Caki2 (cell line): ENCODE measurements around the gene ARHGAP22. TPM values are rescaled to one million over a fixed set of nuclear protein-coding genes. Genes with fewer than 3 reads are reported as not detected.

Experiments used
- DNase-seq: peaks from one replicate; pipeline ENCODE4 v3.0.0-alpha.2; 2015; ENCODE audit warnings: low read depth
- in situ Hi-C: cut with HindIII; loops from 2 replicates; pipeline ENCODE4 v1.10.0; 2016; ENCODE audit warnings: low sequenced_read_pairs, low pct_unique_long_range_greater_than_20kb, mixed read lengths
- total RNA-seq: library from RNA; depleted of rRNA; stranded (reverse); fragments of >200 nt; shearing (Covaris generic); gene quantifications from 2 replicates; pipeline ENCODE4 v1.2.3, GENCODE V29; 2014; ENCODE audit warnings: low replicate concordance

Gene ARHGAP22
- total RNA-seq, 1 experiment from 2014 or later = 14.8 TPM

DNA sequence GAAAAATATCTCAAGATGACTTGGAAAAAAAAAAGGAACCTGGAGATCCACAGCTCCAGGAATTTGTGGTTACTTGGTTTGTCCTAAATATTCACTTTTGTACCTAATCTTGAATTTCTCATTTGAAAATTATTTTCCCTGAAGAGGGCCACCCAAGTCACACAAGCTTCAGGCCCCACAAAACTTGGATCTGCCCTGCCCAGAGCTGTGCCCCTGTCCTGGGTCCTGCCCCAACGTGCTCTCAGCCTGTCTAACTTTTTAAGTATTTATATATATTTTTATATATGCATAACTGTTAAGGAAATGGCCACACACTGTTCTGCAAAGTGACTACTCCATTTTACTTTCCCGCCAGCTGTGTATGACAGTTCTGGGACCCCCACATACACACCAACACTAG is 123.5 kb downstream of the ARHGAP22 start:
- DNase-seq = no peak
- in situ Hi-C loops = no loop called here

DNA sequence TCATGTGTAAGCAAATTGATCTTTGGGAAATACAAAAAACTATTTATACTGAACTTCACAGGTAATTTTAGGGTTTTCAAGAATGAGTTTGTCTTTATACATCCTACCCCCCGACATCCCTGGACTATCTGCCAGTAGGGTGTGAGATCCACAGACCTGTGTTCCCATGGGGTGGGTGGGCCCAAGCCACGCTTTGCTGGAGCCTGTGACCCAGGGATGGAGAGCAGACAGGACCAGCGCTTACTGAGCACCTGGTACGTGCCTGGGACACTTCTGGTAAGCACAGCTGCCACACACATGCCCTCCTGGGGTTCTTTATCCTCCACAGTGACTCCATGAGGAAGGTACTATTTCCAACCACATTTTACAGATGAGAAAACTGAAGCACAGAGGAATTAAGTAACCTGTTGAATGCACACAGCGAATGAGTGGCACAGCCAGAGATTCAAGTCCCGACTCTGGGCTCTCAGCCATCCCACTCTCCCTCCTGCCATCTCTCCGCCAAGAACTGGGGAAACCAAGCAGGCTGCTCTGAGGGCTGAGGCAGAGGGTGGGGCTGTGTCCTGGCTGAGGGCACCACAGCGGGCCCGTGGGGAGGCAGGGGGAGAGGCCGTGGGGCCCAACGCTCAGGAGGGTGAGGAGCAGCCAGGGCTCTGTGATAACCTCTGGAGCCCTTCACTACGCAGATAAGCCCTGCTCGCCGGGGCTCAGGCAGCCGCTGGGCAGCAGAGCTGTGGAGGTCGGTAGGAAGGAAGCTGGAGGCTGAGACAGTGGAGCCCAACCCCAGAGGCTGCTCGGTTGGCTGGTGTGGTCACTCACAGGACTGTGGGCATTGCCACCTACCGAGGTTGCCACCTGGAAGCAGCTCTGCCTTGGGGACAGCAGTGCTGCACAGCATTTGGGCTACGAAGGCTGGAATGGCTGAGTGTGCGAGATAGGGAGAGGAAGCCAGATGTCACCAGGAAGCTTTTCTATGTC is 124.2 kb downstream of the ARHGAP22 start:
- DNase-seq = no peak
- in situ Hi-C loops = no loop called here

DNA sequence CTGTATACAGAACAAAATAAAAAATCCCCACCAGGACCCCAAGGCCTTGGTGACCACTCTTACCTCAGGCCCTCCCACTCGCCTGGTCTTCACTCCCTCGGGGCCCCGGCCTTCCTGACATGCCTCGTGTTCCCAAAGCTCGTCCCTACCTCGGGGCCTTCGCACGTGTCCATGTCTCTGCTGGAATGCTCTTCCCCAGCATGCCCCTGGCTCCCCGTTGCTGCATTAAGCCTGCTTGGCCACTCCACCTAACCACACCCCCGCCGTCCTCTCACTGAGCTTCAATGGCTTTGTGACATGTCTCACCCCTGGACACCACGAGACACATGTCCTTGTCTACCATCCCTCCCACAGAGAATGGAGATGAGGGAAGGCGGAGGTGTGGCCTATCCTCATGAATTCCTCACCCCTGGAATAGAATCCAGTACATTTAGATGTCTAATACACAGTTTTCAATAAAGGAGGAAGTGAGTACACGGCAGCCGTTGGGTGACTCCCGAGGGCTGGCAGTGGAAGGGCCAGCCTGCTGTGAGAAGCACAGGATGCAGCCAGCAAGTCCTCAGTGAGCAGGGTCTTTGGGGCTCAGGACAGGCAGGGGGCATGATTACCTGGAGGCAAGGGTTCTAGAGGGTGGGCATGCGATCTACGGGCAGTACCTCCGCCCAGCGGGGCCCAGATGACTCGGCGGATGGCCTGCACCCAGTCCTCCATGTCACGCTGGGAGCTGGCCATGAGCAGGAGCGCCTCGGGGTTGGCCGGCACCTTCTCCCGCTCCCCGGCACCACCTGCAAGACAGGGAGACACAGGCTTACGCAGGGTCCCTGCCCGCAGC is 125.7 kb downstream of the ARHGAP22 start:
- in situ Hi-C loops = no loop called here

DNA sequence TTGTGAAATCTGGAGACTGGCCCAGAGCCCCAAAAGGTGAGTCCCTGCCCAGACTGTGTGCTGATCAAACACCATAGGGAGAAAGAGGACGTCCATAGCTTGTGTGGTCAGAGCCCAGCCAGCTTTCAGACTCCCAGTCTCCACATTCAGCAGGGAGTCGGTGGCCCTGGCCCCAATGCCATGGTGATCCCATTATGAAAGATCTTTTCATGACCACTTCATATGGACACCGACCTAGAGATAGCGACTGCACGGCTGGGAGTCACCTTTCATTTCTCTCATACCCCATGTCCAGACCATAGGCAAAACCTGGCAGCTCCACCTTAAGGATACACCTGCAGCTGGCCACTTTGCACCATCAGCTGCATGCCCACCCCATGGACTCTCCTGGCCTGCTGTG is 126.4 kb downstream of the ARHGAP22 start:
- in situ Hi-C loops = no loop called here
- no peak for DNase-seq

More for the DNA sequence above, 125.7 kb downstream of the ARHGAP22 start:
- DNase-seq = no peak

DNA sequence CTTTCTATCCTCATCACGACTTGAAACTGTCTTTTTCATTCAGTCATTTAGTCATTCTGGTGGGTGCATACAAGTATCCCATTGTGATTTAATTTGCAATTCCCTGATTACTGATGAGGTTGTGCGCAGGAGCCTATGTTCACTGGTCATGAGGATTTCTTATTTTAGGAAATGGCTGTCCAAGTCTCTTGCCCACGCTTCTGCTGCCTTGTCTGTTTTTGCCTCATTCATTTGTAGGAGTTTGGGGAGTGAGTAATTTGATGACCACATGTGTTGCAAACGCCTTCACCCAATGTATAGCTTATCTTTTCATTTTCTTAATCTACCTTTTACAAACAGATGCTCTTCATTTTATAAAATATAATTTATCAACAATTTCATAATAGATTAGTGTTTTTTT is 127.3 kb downstream of the ARHGAP22 start:
- DNase-seq = no peak
- in situ Hi-C loops = no loop called here

DNA sequence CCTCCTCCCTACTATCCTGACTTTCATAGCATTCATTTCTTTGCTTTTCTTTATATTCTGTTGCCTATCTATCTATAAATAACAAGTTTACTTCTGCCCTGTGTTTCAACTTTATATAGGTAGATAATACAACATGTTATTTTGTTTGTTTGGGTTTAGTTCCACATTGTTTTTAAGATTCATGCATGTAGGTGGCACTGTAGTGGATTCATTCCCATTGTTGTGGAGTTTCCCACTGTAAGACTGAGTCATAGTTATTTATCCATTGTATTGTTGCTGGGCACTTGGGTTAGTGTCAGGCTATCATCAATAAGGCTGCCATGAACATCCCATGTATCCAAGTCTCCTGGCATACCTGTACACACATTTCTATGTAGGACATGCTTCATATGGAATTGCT is 127.7 kb downstream of the ARHGAP22 start:
- in situ Hi-C loops = no loop called here

DNA sequence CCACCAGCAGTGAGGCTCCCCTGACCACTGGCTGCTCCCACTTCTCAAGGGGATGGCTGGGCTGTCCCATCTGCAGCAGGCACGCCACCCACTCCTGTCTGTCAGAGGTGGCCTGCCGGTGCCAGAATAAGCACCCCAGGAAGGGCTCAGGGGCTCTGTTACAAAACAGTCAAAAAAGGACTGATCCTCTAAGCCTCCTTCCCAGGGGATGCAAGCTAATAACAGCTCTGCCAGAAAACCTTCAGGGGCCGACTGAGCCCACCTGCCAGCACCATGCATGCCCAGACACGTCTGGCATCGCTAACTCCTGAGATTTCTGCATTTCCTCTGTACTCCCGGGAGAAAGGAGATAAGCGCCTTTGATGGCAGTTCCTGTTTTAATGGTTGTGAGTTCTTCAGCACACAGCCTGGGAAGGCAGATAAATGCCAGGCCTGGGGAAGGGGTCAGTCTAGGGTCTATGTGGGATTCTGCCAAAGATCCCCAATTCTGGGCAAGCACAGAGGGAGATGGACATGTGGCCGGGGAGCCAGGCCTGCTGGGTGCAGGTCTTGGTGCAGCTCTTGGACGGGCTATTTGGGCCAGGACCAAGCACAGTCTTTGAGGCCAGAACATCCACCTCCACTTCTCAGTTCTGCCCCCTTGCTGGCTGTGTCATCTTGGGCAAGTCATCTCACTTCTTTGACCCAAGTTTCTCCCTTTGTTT is 128.4 kb downstream of the ARHGAP22 start:
- in situ Hi-C loops = no loop called here
- no peak for DNase-seq

More for the DNA sequence above, 127.7 kb downstream of the ARHGAP22 start:
- no peak for DNase-seq

DNA sequence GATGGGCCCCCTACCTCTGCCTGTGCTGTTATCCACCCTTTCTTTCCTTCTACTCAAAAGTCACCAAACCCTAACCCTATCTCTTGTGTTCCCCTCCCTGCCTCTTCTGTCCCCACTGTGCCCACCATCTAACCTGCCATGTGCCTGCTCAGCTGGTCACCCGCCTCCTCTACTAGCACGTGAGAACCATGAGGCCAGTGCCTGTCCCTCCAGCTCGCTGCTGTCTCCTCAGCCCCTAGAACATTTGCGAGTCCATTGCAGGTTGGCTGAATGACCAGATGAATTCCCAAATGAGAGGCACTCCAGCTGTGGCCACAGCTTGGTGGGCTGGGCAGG is 129.0 kb downstream of the ARHGAP22 start:
- in situ Hi-C loops = no loop called here
- no peak for DNase-seq

DNA sequence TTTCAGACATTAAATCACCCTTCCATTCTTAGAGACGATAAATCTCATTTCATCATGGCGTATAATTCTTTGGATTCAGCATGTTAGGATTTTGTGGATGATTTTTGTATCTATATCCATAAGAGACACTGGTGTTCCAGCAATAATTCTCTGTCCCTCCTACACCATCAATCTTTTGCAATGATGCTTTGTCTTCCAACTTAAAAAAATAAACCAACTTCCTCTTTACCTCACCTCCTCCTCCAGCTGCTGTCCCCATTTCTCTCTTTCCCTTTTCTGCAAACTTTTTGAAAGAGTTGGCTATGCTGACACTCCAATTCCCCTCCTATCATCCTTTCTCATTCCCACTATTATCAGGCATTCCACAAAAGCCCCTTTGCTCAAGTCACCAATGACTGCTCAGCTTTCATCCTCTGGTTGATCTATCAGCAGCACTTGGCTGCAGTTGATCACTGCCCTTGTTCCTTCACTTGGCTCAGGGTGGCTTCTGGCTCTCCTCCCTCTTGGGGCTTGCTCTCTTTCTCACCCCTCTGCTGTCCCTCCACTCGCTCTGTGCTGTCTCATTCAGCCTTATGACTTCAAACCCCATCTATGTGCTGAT is 130.0 kb downstream of the ARHGAP22 start:
- DNase-seq = no peak
- in situ Hi-C loops = no loop called here

DNA sequence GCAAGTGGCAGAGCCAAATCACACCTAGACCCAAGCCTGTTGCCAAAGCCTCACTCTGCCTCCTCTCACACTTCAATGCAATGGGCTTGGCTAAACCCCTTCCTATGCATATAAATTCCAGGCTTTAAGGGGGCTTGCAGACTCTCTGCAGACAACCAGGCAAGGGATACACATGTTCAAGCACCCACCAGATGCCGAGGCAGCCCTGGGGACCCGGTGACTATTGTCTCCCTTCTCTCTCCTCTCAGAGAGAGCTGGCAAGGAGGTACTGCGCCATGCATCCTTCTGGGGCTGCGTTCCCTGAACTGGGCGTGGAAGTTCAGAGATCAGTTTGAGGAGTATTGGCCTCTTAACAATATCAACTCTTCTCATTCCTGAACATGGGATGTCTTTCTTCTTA is 131.2 kb downstream of the ARHGAP22 start:
- in situ Hi-C loops = no loop called here
- DNase-seq = no peak

DNA sequence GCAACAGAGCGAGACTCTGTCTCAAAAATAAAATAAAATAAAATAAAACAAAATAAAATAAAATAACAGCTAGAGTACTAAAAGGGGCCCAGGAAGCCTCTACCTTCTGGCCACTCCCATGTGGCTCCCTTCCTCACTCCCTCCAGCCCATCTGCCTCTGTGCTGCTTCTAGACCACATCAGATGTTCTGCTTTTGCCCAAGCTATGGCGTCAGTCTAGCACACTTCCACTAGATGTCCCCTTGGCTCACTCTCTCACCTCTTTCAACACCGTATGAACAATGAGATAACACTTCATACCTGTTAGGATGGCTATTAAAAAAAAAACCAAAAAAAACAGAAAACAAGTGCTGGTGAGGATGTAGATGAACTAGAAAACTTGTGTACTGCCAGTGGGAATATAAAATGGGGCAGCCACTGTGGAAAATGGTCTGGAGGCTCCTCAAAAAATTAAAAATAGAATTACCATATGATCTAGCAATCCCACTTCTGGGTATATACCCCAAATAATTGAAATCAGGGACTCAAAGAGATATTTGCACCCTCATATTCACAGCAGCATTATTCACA is 132.3 kb downstream of the ARHGAP22 start:
- in situ Hi-C loops = no loop called here
- no peak for DNase-seq

DNA sequence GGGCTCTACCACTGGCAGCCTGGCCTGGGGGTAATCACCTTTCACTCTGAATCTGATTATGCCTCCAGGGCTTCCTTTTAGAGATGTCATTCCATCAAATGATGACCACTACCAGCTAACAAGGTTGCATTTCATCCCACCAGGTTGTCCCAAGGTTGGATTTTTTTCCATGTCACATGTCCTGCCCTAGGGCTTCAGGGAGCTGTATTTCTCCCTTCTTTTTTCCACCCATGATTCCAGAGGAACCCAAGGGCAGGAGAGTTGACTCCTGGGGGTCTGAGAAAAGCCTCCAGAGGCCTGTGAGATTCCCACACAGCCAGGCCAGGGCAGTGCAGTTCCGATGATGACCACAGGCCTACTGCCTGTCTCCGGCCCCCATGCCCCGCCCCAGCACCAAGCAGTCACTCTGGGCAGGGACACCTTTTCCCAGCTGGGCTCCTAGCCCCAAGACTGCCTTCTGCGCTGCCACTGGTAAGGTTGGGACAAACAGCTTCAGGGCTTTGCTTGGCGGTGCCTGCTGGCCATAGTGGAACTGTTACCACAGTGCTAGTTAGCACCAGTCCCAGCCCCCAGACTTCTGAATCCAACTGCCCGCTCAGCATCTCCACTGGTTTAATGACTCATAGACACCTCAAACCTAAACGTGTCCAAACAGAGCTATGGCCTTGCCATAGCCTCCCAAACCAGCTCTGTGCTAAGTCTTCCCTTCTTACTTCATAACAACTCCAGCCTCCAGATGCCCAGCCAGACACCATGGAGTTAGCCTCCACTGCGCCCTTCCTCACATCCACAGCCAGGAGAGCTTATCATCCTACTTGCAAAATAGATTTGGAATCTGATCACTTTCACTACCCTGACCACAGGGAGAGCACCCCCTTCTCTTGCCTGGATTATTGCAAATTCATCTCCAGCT is 133.7 kb downstream of the ARHGAP22 start:
- in situ Hi-C loops = no loop called here
- no peak for DNase-seq

DNA sequence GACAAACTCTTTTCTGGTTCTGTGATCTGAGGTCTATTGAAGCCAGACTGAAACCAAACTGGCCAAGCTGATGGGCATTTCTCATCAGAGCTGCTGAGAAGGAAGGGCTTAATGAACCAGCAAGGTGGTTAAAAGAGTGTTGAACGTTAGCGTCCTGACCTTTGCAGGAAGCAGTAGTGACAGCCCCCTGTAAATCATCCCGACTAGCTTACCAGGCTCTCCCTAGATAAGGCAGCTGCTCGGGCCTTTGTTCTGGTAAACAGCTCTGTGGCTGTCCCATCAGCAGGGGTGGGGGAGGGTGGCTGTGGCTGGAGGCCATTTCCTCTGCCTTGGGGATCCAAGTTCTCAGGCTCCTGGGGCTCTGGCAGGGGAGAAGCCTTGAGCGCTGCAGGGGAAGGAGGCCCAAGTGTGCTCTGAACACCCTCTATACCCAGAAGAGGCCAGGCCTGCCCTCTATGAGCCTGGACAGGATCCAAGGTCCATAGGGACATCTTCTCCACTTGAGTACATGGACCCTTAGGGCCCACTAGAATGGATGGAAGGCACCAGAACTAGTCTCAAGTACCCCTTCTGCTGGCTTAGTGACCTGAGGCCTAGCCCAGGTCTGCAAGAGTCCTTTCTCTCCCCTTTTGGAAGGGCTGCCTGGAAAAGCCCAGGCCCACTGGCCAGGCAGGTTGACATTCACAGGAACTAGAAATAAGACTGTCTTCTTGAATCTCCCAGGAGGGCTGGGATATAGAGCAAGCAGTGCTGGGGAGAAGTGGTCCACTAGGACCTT is 134.6 kb downstream of the ARHGAP22 start:
- in situ Hi-C loops = no loop called here
- DNase-seq = no peak

DNA sequence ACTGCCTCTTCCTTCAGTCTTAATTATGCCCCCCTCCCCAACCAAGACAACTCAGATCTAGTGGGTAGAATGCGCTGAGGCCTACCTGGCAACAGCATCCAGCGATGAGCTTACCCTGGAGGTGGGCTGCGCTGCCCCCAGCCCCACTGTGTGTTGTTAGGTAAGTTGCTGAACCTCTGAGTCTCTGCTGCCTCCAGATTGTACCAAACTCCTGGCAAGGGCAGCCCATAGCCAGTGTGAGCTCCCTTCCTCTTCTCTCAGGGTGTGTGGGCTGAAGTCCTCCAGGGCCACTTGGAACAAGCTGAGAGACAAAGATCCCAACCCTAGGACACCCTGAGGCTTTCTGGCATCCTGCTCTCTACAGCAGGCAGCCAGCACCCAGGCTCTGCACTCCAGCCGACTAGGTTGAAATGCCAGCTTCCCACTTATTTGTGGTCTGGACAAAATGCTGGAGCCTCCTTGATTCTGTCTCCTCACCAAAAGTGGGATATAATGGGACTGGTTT is 135.3 kb downstream of the ARHGAP22 start:
- DNase-seq = no peak
- in situ Hi-C loops = no loop called here

DNA sequence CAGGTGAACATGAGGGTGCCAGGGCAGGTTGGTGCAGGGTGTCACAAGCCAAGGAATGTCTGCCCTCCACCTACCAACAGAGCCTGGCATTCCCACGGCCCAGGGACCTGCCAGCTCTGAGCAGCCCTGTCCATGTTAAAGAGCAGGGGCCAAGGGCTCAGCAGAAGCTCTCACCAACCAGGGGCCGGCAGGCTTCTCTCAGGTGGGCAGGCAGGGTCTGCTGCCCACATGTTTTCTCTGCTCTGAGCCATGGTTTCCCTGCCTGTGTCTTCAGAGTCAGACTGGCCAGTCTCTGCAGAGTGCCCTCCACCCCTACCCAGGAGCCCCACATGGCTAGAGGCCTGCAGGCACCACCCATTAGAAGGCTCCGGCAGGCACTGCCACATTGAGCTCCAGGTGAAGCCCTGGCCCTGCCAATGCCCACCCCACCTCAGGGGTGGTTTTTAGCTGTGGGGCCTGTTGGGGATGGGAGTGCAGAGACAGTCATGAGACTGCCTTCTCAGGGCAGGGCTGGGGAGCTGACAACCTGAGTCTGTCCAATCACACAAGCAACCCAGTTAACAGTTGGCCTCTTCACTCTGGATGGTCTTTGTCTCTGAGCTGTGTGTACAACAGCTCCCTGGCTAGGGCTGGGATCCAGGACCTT is 135.9 kb downstream of the ARHGAP22 start:
- in situ Hi-C loops = no loop called here
- no peak for DNase-seq
